ENCODE data around the gene TSPAN4.

TSPAN4 gene

GRCh38 chr11:836700-837099, 6.0 kb upstream of the TSPAN4 start:
- no peaks in the 10 kb centered on the region for H3K27me3 ChIP-seq (ENCODE audit: insufficient read depth, low read length, poor library complexity)
- WGBS (ENCODE audit: extremely low coverage, insufficient coverage, low lambda C conversion rate), result no CpG with 5 or more reads among the region's 9 CpGs
- peaks cover 8% of the 10 kb centered on the region for H3K4me1 ChIP-seq (ENCODE audit: control insufficient read depth, low read depth, low read length)

GRCh38 chr11:837189-837989, 5.3 kb upstream of the TSPAN4 start:
- H3K79me1 ChIP-seq (ENCODE audit: low read length), result peaks cover 9% of the 10 kb centered on the region
- no peak overlapping the region for H4K8ac ChIP-seq (ENCODE audit: low read depth, low read length)
- H3K4me2 ChIP-seq (ENCODE audit: low read length), result no peak overlapping the region
- no peak overlapping the region for H2BK15ac ChIP-seq (replicated peaks; ENCODE audit: low read depth)
- DNase-seq, result no peak
- no peak overlapping the region for H2AK5ac ChIP-seq (ENCODE audit: low read length)
- H3K27ac ChIP-seq (ENCODE audit: low read depth, low read length), result no peak overlapping the region
- H3K56ac ChIP-seq (ENCODE audit: low read length), result no peak overlapping the region
- H3K4me3 ChIP-seq (ENCODE audit: low read length), result no peak overlapping the region
- H3K4me1 ChIP-seq (ENCODE audit: control insufficient read depth, low read depth, low read length), result peaks cover 3% of the 10 kb centered on the region
- H4K5ac ChIP-seq (ENCODE audit: low read length), result no peak overlapping the region
- no peak overlapping the region for H2BK120ac ChIP-seq (ENCODE audit: low read depth, low read length)
- no peak overlapping the region for H3K9ac ChIP-seq (ENCODE audit: low read length)
- H3K4ac ChIP-seq (ENCODE audit: low read depth, low read length), result no peak overlapping the region
- no peak overlapping the region for H2BK5ac ChIP-seq (ENCODE audit: low read length)
- H3K18ac ChIP-seq (ENCODE audit: low read length), result no peak overlapping the region
- WGBS (ENCODE audit: extremely low coverage, insufficient coverage, low lambda C conversion rate), result no CpG with 5 or more reads among the region's 22 CpGs
- peaks cover 10% of the 10 kb centered on the region for H3K36me3 ChIP-seq (ENCODE audit: control insufficient read depth, insufficient read depth, low read length)
- no peaks in the 10 kb centered on the region for H3K27me3 ChIP-seq (ENCODE audit: insufficient read depth, low read length, poor library complexity)
- peaks cover 16% of the 10 kb centered on the region for H3K79me2 ChIP-seq (ENCODE audit: control insufficient read depth, insufficient read depth, low read length)
- no peak overlapping the region for H3K23ac ChIP-seq (ENCODE audit: low read length)

More at GRCh38 chr11:836700-837099, 6.0 kb upstream of the TSPAN4 start:
- Histone ChIP-seq H2BK120ac (ENCODE audit: low read depth, low read length) (no peak overlapping the region), H4K8ac (ENCODE audit: low read depth, low read length) (no peak overlapping the region), H3K4me2 (ENCODE audit: low read length) (no peak overlapping the region), H3K56ac (ENCODE audit: low read length) (no peak overlapping the region), H3K27ac (ENCODE audit: low read depth, low read length) (no peak overlapping the region), H4K5ac (ENCODE audit: low read length) (no peak overlapping the region), H3K36me3 (ENCODE audit: control insufficient read depth, insufficient read depth, low read length) (peaks cover 10% of the 10 kb centered on the region), H3K23ac (ENCODE audit: low read length) (no peak overlapping the region), H2BK5ac (ENCODE audit: low read length) (no peak overlapping the region), H3K4ac (ENCODE audit: low read depth, low read length) (no peak overlapping the region), H3K79me2 (ENCODE audit: control insufficient read depth, insufficient read depth, low read length) (peaks cover 10% of the 10 kb centered on the region), H3K18ac (ENCODE audit: low read length) (no peak overlapping the region), H3K79me1 (ENCODE audit: low read length) (peaks cover 9% of the 10 kb centered on the region), H3K4me3 (ENCODE audit: low read length) (no peak overlapping the region), H2AK5ac (ENCODE audit: low read length) (no peak overlapping the region), H3K9ac (ENCODE audit: low read length) (no peak overlapping the region), H2BK15ac (replicated peaks; ENCODE audit: low read depth) (no peak overlapping the region)
- no peak for DNase-seq

DNA sequence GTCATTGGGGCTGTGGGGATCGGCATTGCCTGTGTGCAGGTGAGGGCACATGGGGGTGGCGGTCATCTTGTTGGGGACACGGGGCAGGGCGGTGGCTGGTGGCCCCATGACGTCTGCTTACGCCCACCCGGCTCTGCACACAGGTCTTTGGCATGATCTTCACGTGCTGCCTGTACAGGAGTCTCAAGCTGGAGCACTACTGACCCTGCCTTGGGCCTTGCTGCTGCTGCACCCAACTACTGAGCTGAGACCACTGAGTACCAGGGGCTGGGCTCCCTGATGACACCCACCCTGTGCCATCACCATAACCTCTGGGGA, 4.7 kb upstream of the TSPAN4 start:
- Histone ChIP-seq H2BK15ac (replicated peaks; ENCODE audit: low read depth) (no peak overlapping the region), H3K4ac (ENCODE audit: low read depth, low read length) (no peak overlapping the region), H3K79me1 (ENCODE audit: low read length) (peaks cover 9% of the 10 kb centered on the region), H2AK5ac (ENCODE audit: low read length) (no peak overlapping the region), H3K56ac (ENCODE audit: low read length) (no peak overlapping the region), H2BK5ac (ENCODE audit: low read length) (no peak overlapping the region), H4K5ac (ENCODE audit: low read length) (no peak overlapping the region), H3K4me3 (ENCODE audit: low read length) (no peak overlapping the region), H3K36me3 (ENCODE audit: control insufficient read depth, insufficient read depth, low read length) (peaks cover 10% of the 10 kb centered on the region), H3K27me3 (ENCODE audit: insufficient read depth, low read length, poor library complexity) (no peaks in the 10 kb centered on the region), H3K79me2 (ENCODE audit: control insufficient read depth, insufficient read depth, low read length) (peaks cover 16% of the 10 kb centered on the region), H3K23ac (ENCODE audit: low read length) (no peak overlapping the region), H2BK120ac (ENCODE audit: low read depth, low read length) (no peak overlapping the region), H3K4me1 (ENCODE audit: control insufficient read depth, low read depth, low read length) (peaks cover 3% of the 10 kb centered on the region), H3K27ac (ENCODE audit: low read depth, low read length) (no peak overlapping the region), H4K8ac (ENCODE audit: low read depth, low read length) (no peak overlapping the region), H3K18ac (ENCODE audit: low read length) (no peak overlapping the region), H3K4me2 (ENCODE audit: low read length) (no peak overlapping the region), H3K9ac (ENCODE audit: low read length) (no peak overlapping the region)
- DNase-seq, result no peak
- no CpG with 5 or more reads among the region's 8 CpGs for WGBS (ENCODE audit: extremely low coverage, insufficient coverage, low lambda C conversion rate)

GRCh38 chr11:838441-839279, 4.0 kb upstream of the TSPAN4 start:
- peaks cover 3% of the 10 kb centered on the region for H3K4me1 ChIP-seq (ENCODE audit: control insufficient read depth, low read depth, low read length)
- H3K9ac ChIP-seq (ENCODE audit: low read length), result no peak overlapping the region
- no peak overlapping the region for H3K18ac ChIP-seq (ENCODE audit: low read length)
- H4K5ac ChIP-seq (ENCODE audit: low read length), result no peak overlapping the region
- no peaks in the 10 kb centered on the region for H3K27me3 ChIP-seq (ENCODE audit: insufficient read depth, low read length, poor library complexity)
- DNase-seq, result no peak
- peak overlapping the region; percentile 42 for H3K56ac ChIP-seq (ENCODE audit: low read length)
- no peak overlapping the region for H2BK5ac ChIP-seq (ENCODE audit: low read length)
- no peak overlapping the region for H2AK5ac ChIP-seq (ENCODE audit: low read length)
- no peak overlapping the region for H2BK15ac ChIP-seq (replicated peaks; ENCODE audit: low read depth)
- H3K4me2 ChIP-seq (ENCODE audit: low read length), result no peak overlapping the region
- H3K23ac ChIP-seq (ENCODE audit: low read length), result no peak overlapping the region
- WGBS (ENCODE audit: extremely low coverage, insufficient coverage, low lambda C conversion rate), result no CpG with 5 or more reads among the region's 17 CpGs
- H3K4me3 ChIP-seq (ENCODE audit: low read length), result no peak overlapping the region
- no peak overlapping the region for H4K8ac ChIP-seq (ENCODE audit: low read depth, low read length)
- no peak overlapping the region for H2BK120ac ChIP-seq (ENCODE audit: low read depth, low read length)
- peaks cover 16% of the 10 kb centered on the region for H3K79me2 ChIP-seq (ENCODE audit: control insufficient read depth, insufficient read depth, low read length)
- no peak overlapping the region for H3K27ac ChIP-seq (ENCODE audit: low read depth, low read length)
- peaks cover 10% of the 10 kb centered on the region for H3K36me3 ChIP-seq (ENCODE audit: control insufficient read depth, insufficient read depth, low read length)
- no peak overlapping the region for H3K4ac ChIP-seq (ENCODE audit: low read depth, low read length)
- H3K79me1 ChIP-seq (ENCODE audit: low read length), result peaks cover 9% of the 10 kb centered on the region

- H3K23ac ChIP-seq (ENCODE audit: low read length), result no peak overlapping the region
- no peak overlapping the region for H2BK5ac ChIP-seq (ENCODE audit: low read length)
- no peak overlapping the region for H3K4me2 ChIP-seq (ENCODE audit: low read length)
- no peak for DNase-seq
- no peak overlapping the region for H2BK15ac ChIP-seq (replicated peaks; ENCODE audit: low read depth)
- H3K9ac ChIP-seq (ENCODE audit: low read length), result no peak overlapping the region
- H4K5ac ChIP-seq (ENCODE audit: low read length), result no peak overlapping the region
- H3K4me1 ChIP-seq (ENCODE audit: control insufficient read depth, low read depth, low read length), result peaks cover 2% of the 10 kb centered on the region
- peaks cover 9% of the 10 kb centered on the region for H3K79me1 ChIP-seq (ENCODE audit: low read length)
- H3K18ac ChIP-seq (ENCODE audit: low read length), result no peak overlapping the region
- no peak overlapping the region for H2BK120ac ChIP-seq (ENCODE audit: low read depth, low read length)
- H3K56ac ChIP-seq (ENCODE audit: low read length), result no peak overlapping the region
- no peak overlapping the region for H3K4ac ChIP-seq (ENCODE audit: low read depth, low read length)
- no peak overlapping the region for H4K8ac ChIP-seq (ENCODE audit: low read depth, low read length)
- no peak overlapping the region for H3K27ac ChIP-seq (ENCODE audit: low read depth, low read length)
- no peak overlapping the region for H3K4me3 ChIP-seq (ENCODE audit: low read length)
- peaks cover 10% of the 10 kb centered on the region for H3K36me3 ChIP-seq (ENCODE audit: control insufficient read depth, insufficient read depth, low read length)
- WGBS (ENCODE audit: extremely low coverage, insufficient coverage, low lambda C conversion rate), result no CpG with 5 or more reads among the region's 5 CpGs
- H2AK5ac ChIP-seq (ENCODE audit: low read length), result no peak overlapping the region
- no peaks in the 10 kb centered on the region for H3K27me3 ChIP-seq (ENCODE audit: insufficient read depth, low read length, poor library complexity)
- H3K79me2 ChIP-seq (ENCODE audit: control insufficient read depth, insufficient read depth, low read length), result peaks cover 16% of the 10 kb centered on the region
Measured at GRCh38 chr11:839280-839623, 3.4 kb upstream of the TSPAN4 start.

All from mesendoderm (in vitro differentiated cells).